Medulla oblongata (tissue), 1 donor: ENCODE results near the gene NDEL1.
"Not testable (repeated sequence)": the region's sequence is repeated elsewhere in the genome, so short reads cannot be mapped to it uniquely, and the experiment has no call there.

Experiments
- DNase-seq: peaks from one replicate; pipeline ENCODE4 v3.0.0-alpha.2; 2015; ENCODE audit errors: extremely low spot score

The NDEL1 gene, protein sequence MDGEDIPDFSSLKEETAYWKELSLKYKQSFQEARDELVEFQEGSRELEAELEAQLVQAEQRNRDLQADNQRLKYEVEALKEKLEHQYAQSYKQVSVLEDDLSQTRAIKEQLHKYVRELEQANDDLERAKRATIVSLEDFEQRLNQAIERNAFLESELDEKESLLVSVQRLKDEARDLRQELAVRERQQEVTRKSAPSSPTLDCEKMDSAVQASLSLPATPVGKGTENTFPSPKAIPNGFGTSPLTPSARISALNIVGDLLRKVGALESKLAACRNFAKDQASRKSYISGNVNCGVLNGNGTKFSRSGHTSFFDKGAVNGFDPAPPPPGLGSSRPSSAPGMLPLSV

DNA sequence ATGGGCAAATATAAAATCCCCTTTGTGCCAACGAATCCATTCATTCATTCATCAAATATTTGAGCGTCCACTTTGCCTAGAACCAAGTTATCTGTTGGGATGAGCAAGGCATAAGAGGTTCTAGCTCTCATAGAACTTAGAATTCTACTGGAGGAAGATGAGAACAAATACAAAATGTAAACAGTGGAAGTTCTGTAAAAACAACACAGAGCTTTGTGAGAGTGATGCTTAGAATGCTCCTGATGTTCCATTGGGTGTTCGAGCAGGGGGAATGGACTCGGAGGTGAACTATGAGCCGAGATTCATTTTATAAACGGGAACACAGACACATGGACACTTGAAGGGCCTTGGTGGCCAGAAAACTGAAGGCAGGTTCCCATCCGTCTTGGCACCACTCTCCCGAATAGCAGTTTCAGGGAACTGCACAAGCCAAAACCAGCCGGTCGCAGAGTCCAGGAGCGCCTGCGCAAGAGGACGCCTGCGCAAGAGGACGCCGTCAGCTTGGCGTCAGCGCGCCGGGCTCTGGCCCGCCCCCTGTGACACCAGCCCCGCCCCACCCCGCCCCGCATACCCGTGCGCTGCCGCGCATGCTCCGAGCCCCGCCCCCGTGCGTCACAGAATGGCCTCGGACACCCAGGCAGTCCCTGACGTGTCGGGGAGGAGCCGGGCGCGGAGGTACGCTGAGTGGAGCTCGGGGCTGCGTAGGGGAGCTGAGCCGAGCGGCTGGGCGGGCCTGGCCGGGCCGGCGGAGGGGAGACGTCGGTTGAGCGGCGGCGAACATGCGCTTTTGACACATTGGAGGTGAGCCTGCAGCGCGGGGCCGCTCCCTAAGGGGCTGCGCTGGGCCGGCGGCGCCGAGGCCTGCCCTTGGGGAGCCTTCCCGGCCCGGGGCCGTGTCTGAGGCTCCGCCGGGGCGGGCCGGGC, at the start of gene NDEL1:
TSS of gene NDEL1 (plus strand) at position 640 of the 924 bp plus-strand sequence. CDS start 8,388 bp downstream, outside the sequence.
- peak; percentile 98 for DNase-seq

DNA sequence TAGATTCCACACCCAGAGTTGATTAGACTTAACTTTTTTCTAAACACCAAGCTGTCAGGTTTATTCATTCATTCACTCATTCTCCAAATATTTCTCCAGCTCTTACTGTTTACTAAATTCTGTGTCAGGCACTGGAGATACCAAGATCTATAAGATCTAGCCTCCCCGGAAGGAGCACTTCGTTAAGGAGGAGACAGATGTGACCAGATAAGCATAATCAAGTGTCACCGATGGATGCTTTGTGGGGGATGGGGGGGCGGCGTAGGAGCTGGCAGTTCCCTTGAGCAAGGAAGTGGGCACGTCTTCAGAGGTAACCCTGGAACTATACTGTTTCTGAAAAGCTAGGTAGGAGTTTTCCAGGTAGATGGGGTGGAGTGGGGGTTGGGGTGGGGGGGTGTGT, 48.8 kb upstream of the NDEL1 start:
- DNase-seq, result no peak

DNA sequence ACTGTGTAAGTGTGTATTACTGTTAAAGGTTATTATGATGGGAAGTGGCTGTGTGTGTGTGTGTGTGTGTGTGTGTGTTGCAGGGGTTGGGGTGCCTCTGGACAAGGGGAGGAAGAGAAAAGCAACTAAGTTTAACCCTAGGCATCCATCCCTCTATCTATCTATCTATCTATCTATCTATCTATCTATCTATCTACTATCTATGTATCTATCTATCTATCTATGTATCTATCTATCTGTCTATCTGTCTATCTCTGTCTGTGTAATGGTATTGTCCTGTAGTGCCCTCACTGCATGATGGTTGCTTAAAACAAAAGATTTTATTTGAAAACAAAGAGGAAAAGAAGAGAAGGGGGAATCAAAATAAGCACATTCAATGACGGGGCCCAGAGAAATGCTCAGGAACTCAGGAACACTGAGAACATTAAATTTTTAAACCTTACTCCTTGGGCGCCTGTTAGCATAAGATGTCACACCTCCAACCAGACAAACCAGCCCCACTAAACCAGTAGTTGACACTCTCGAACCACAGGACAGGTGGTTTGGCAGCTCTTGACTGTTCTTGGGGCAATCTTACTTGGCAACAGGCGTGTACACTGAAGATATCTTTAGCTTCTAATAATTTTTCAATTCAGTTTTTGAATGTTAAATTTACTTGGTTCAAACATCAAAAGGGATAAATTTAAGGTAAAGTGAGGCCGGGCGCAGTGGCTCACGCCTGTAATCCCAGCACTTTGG, 47.6 kb upstream of the NDEL1 start:
- no peak for DNase-seq

DNA sequence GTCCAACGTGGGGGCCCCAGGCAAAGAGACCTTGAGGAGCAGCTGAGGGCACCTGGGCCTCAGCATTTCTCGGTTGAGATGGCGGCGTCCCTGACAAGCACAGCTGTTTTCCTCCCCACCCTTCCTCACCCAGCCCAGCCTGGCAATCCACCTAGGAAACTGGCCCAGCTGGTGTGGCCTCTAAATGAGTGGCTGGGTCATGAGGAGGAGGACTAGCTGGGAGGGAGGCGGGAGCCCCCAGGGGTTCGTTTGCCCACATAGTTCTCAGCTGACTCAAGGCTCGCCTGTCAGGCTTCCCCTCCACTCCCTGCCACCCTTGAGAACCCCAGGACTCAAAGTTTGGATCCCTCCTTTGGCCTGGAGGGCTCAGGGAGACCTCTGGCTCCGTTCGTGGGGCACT, 44.0 kb upstream of the NDEL1 start:
- DNase-seq, result no peak

DNA sequence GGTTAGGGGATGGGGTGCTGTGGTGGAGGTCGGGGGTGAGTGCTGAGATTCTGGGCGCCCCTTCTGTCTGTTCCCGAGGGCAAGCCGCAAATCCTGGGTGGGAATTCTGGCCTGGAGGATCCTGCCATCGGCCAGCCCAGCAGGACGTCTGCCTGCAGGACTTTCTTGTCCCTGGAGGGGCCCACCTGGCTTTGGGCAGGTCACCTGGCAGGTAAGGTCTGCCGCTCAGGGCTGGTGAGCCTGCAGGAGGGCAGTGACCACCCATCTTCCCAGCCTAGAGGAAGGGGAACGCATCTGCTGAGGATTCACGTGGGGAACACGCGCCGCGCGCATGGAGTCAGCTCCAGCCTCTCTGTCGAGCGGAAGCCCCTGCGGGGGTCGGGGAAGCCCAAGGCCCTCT, 43.4 kb upstream of the NDEL1 start:
- no peak for DNase-seq

DNA sequence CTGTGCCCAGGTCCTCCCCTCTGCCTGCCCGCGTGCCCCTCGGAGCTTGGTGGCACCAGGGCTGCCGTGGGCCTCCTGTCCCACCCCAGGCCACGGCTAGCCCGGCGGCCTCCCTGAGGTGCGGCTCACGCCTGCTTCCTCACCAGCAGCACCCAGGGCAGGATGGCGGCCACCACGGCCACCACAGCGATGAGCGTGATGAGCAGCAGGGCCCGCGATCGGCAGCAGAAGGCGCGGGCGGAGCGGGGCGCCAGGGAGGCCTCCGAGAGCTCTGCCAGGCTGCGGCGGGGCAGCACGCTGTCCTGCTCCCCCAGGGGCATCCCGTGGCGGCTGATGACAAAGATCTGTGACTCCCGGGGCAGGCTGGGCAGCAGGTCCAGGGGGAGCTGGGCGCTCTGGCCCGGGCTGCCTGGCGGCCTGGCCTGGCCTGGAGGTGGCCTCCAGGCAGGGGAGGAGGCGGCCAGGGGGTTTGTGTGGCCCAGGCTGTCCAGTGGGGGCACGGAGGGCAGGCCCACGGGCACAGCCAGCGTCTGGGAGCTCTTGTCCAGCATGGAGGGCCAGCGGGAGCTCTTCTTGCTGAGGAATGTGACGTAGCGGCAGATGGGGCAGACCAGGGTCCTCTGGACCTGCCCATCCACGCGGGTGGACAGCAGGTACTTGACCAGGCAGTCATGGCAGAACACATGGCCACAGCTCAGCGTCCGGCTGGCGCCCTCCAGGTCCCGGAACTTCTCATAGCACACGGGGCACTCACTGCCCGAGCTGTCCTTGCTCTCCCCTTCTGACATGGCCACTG, 42.8 kb upstream of the NDEL1 start:
- no peak for DNase-seq

DNA sequence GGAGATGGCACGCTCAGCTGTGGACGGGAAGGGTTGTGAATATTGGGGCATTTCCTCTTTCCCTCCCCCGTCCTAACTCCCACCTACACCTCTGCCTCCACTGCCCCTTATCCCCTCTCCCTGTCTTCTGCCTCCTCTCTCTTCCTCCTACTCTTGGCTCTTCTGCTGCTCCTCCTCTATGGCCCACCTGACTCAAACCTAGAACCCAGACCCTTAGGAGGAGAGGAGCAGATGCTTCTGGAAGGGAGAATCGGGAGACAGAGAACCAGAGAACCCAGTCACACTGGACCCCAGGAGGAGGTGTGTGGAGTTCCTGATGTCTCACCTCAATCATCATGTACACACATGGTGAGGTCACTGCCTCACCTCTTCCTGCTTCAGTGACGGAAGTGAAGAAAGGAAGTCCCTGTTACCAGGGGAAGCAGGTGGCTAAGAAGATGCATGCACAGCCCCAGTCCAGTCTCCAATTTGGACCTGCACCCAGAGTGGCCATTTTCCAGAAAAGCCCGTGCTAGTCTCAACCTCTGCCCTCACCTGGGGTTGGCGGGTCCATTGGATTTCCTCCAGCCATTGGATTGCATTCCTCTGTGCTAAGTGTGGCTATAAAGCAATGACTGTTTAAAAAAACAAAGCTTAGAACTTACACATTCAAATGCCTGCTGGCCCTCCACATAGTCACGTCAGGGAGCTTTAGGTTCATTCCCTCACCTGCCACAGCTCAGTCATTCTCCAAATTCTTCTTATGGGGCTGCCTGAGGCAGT, 42.0 kb upstream of the NDEL1 start:
- no peak for DNase-seq

DNA sequence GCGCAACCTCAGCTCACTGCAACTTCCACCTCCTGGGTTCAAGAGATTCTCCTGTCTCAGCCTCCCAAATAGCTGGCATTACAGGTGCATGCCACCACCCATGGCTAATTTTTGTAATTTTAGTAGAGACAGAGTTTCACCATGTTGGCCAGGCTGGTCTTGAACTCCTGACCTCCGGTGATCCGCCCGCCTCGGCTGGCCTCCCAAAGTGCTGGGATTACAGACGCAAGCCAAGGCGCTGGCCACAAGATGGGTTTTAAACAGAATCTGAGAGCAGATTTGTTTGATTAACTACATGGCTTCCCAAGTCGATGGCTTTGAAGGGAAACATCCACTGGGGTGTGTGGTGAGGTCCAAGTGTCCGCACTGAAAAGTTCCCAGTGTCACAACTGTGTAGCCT, 41.2 kb upstream of the NDEL1 start:
- not testable (repeated sequence) for DNase-seq

DNA sequence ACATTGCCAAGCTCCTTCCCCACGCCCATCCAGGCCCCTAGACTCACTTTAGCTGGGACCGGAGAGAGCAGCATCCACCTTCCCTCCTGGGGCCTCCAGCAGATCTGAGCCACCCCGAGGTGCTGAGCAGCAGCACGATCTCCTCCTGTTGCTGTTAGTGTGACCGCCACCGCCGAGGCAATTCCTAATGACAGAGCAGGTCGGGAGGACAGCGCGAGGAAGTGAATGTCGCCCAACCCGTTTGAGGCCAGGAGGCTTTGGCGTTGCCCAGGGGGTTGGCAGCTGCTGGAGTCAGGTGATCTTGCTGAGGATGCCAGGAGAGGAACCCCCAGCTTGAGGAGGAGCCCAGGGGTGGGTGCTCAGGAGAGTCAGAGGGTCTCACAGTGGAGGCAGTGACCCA, 38.0 kb upstream of the NDEL1 start, which contains the start of gene RNF222:
TSS of gene RNF222 (minus strand) at position 192 of the 400 bp plus-strand sequence. CDS start 4,366 bp downstream, outside the sequence.
- DNase-seq, result no peak

DNA sequence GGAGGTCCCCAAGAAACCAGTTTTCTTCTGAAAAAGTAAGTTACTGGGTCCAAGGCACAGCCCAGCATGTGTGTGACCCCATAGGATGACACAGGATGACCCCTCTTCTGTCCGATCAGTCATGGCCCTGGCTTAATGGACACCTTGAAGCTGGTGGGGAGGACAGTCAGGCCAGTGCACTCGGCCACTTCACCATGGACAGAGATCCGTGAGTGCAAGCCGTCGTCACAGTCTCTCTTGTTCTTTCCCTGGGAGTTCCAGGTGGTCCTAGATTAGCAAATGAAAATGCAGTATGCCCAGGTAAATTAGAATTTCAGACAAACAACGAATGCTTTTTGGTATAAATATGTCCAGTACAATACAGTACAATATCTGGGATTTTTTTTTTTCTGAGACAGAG, 36.7 kb upstream of the NDEL1 start:
- DNase-seq, result no peak

DNA sequence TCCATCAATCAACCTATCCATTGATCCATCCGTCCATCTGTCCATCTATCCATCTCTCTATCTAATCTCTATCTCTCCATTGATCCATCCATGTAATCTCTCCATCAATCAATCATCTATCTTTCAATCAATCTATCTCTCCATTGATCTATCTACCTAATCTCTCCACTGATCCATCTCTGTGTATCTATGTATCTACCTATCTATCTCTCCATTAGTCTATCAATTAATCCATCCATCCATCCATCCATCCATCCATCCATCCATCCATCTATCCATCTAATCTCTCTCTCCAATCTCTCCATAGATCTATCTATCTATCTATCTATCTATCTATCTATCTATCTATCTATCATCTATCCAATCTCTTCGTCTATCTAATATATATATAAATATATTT, 34.6 kb upstream of the NDEL1 start:
- no peak for DNase-seq

DNA sequence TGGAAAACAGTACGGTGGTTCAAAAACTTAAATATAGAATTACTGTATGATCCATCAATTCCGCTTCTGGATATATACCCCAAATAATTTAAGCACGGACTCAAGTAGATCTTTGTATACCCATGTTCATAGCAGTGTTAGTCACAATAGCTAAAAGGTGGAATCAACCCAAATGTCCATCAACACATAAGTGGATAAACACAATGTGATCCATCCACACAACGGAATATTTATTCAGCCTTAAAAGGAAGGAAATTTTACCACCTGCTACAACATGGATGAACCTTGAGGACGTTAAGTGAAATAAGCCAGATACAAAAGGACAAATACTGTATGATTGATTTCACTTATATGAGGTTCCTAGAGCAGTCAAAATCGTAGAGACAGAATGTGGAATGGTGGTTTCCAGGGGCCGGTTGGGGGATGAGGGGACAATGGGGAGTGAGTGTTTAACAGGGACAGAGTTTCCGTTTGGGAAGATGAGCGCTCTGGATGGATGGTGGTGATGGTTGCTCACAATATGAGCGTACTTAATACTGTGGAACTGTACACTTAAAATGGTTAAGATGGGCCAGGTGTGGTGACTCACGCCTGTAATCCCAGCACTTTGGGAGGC, 32.7 kb upstream of the NDEL1 start:
- no peak for DNase-seq

DNA sequence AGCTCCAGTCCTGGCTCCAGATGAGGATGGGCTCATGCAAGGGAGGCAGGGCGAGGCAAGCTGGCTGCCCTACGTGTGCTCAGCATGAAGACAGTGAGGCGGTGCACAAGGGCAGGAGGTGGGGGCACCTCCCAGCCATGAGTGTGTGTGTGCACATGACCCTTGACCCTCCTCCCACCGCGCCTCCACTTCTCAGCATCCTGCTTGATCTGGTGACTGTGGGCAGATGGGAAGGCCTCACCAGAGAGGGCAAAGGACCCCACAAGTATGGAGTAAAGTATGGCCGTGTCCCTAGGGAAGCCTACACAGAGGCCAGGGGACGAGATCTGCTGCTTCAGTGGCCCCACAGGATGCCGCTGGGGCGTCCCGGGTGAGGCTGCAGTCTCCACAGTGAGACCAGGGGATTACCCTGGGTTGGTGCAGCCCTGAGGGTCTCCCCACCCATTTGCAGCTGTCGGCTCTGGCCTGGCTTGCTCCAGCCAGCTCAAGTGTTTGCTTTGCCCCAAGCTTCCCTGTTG, 30.1 kb upstream of the NDEL1 start:
- no peak for DNase-seq

DNA sequence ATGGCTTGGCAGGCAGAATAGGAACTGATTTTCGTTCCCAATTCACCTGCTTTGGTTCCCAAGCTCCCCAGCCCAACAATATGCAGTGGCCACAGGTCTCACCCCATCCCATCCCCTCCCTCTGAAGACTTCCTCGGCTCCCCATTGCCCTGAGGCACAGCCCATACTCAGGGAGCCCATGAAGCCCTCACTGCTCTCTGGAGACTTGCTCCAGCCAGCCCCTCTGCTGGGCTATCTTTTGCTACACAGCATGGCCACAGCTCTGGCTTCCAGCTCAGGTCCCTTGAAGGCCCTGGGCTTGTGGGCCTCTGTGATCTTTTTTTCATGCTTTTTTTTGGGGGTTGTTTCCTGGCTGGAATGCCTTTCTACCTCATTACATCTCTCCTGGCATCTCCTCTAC, 29.5 kb upstream of the NDEL1 start:
- DNase-seq, result no peak

DNA sequence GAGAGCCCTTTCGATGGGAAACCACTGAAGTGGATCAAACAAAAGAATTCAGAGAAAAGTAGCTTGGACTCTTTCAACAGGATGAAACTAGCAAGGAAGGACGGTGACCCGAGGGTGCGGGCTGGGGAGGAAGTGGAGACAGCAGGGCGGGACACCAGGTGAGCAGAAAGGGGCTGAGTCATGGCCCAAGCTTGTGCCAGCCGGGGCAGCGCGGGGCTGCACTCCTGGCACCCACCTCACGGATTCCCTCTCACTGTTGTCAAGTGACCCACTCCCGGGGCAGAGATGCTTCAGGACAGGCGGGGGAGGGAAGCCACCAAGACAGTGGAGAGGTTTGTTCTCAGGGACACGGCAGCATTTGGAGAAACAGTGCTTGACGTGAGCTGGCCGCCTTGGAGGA, 27.3 kb upstream of the NDEL1 start:
- DNase-seq, result no peak

DNA sequence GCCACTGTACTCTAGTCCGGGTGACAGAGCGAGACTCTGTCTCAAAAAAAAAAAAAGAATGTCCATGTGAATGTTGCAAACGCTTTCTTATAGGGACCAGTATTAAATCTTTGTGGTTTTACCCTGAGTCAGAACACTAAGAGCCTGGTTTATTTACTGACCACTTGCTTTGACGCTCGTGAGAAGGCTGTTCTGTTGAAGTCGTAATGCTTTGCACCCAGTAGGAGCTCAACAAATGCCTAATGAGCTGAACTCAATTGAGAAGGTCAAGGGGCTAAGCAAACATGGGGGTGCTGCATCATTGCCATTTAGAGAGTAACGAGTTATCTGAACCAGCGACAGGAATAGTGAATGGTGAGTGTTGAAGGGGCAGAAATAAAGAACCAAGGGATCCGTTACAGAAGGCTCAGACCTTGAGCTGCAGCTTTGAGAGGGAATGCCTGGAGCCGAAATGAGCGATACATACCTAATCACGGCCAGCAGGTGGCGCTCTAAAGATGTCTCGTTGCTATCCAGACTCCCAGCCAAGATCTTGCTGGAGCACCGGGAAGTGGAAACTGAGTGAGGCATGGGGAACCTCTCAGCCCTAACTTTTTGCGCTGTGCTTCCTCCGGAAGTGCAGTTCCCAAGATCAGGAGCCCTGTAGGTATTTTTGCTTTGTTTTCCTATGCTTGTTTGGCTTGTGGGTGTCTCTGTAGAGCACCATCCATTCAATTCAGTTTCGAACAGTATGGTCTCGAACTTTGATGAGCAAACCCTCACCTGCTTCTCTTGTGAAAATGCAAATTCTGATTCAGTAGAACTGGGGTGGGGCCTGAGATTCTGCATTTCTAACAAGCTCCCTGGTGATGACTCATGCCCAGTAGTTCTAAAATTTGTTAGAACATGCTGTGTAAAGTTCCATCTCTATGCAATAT, 25.5 kb upstream of the NDEL1 start:
- DNase-seq, result peak; percentile 96

DNA sequence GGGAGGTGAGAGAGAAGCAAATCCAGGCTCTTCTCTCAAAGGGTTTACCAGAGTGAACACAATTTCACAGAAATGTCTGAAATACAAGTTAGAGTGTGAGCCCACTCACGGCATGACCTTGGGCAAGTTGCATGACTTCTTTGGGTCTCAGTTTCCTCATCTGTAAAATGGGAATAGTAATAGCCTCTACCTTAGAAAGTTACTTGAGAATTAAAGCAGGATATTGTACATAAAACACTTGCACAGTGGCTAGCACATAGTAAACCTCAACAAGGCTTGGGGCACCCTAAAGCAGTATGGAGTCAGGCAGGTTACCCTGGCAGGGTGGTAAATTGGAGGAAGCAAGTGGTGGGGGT, 24.8 kb upstream of the NDEL1 start:
- DNase-seq, result no peak

DNA sequence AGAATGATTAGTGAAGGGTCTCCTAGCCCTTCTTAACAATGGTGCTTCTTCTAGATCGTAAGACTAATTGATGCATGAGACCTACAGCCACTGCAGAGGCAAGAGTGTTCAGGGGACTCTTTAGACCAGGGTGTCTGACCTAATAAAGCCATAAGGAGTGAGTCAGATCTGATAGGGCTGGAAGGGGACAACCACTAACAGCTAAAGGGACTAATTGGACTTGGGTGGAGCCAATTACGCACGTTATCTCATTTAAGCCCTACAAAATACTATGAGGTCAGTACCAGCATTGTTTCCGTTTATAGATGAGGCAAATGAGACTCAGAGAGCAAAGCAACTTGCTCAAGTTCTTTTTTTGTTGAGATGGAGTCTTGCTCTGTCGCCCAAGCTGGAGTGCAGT, 23.6 kb upstream of the NDEL1 start:
- no peak for DNase-seq

DNA sequence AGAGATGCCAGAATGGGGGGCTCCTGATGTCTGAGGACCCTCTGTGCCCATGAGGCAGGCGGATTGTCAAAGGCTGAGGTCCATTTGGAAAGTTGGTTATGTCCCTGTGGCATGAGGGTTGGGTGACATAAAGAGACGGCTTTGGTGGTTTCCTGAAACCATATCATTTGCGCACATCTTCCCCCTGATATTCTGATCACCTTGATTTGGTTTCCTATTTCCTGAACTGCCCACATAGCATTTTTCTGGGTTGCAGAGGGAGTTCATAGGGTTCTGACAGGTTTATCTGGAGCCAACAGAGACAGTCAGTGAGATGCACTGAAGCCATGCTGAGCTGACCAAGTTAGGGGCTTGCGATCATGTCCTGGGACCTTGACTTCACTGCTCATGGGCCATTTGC, 22.4 kb upstream of the NDEL1 start:
- DNase-seq, result no peak
